22Rv1 (cell line): Measurements from ENCODE around the gene PPP2R1B.

Experiments used
- ZFX ChIP-seq: fragments of 450-650 bp; IDR thresholded peaks from 2 replicates; pipeline ENCODE4 v1.6.1; 2017; ENCODE audit warnings: antibody characterized with exemption, borderline replicate concordance
- TF ChIP-seq, protein P1 (sequence below): fragments of 450-650 bp; IDR thresholded peaks from 2 replicates; pipeline ENCODE4 v1.5.1; 2017; ENCODE audit warnings: mild to moderate bottlenecking

DNA sequence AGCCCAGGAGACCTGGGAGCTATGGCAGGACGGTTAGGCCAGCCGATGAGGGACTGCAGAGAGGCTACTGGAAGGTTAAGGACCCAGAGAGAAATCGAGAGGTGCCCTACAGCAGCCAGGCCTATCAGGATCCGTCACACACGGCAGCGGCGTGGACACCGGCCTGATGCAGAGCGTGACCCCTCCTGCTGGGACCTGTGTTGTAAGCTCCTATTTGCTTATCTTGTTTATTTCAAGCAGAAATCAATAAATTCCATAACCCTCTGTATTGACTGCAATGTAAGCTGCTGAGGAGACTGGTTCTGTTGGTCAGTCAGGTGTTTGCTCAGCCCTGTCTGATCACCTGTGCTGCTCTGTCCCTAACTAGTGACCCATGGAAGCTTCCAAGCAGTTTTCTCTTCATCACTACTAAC is 39.9 kb downstream of the PPP2R1B start:
- TF ChIP-seq, protein P1, sequence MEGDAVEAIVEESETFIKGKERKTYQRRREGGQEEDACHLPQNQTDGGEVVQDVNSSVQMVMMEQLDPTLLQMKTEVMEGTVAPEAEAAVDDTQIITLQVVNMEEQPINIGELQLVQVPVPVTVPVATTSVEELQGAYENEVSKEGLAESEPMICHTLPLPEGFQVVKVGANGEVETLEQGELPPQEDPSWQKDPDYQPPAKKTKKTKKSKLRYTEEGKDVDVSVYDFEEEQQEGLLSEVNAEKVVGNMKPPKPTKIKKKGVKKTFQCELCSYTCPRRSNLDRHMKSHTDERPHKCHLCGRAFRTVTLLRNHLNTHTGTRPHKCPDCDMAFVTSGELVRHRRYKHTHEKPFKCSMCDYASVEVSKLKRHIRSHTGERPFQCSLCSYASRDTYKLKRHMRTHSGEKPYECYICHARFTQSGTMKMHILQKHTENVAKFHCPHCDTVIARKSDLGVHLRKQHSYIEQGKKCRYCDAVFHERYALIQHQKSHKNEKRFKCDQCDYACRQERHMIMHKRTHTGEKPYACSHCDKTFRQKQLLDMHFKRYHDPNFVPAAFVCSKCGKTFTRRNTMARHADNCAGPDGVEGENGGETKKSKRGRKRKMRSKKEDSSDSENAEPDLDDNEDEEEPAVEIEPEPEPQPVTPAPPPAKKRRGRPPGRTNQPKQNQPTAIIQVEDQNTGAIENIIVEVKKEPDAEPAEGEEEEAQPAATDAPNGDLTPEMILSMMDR: no peak
- no peak for TF ChIP-seq ZFX
